GM12873 (cell line): ENCODE measurements around the gene DHX15.

Source experiments
- TF ChIP-seq, protein P1 (sequence below): IDR thresholded peaks from 2 replicates; pipeline ENCODE4 v1.5.1; 2012; ENCODE audit warnings: low read depth, mild to moderate bottlenecking, moderate library complexity, low read length, control low read depth; ENCODE audit not compliant: insufficient read depth; ENCODE audit errors: missing control alignments

The DHX15 gene

DNA sequence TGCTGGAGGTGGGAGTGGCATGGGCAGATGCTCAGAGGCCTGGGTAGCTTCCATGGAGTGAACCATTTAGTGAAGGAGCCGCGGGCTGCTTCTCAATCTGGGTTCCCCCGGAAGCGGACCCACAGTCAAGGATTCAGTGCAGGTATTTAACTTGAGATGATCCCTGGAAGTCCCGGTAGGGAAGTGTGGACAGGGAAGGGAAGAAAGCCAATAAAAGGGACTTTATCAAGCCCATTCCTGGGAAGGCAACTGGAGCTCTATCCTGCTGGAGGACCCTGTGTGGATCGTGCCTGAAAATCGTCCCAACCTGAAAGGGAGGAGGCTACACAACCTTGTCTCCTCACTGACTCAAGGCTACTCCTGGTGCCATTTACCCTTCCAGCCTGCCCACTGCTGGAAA lies 76.9 kb downstream of the DHX15 start:
- TF ChIP-seq, protein P1, sequence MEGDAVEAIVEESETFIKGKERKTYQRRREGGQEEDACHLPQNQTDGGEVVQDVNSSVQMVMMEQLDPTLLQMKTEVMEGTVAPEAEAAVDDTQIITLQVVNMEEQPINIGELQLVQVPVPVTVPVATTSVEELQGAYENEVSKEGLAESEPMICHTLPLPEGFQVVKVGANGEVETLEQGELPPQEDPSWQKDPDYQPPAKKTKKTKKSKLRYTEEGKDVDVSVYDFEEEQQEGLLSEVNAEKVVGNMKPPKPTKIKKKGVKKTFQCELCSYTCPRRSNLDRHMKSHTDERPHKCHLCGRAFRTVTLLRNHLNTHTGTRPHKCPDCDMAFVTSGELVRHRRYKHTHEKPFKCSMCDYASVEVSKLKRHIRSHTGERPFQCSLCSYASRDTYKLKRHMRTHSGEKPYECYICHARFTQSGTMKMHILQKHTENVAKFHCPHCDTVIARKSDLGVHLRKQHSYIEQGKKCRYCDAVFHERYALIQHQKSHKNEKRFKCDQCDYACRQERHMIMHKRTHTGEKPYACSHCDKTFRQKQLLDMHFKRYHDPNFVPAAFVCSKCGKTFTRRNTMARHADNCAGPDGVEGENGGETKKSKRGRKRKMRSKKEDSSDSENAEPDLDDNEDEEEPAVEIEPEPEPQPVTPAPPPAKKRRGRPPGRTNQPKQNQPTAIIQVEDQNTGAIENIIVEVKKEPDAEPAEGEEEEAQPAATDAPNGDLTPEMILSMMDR, result no peak

DNA sequence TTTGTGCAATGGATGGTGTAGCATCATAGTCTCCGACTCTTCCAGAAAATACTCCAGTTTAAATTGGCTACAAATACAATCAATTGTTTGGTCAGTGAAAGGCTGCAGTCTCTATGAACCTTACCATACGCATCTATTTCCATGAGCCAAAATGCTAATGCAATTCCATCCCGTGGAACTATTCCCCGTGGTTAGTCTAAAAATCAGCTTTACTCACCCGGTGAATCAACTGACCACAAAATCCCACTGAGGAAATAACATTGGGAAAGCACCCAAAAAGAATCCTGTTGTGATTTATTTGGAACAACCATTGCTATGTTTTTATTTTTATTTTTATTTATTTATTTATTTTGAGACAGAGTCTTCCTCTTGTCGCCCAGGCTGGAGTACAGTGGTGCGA lies 87.1 kb downstream of the DHX15 start:
- TF ChIP-seq, protein P1, result no peak

DNA sequence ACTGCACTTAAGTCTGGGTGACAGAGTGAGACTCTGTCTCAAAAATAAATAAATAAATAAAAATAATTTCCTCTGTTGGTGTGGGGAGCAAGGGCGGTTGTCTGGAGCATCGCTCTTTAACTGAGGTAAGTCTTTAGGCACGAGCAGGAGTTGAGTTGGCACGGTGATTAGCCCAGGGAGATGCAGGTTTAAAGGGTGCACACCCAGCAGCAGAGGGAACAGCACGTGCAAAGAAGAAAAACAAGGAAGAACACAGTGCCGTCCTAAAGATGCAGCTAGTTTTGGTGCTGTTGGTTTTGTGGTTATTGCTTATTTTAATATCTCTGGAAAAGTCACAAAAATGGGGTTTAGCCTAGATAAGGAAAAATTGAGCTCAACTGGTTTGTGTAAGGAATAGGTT lies 87.8 kb downstream of the DHX15 start:
- TF ChIP-seq, protein P1, result no peak

DNA sequence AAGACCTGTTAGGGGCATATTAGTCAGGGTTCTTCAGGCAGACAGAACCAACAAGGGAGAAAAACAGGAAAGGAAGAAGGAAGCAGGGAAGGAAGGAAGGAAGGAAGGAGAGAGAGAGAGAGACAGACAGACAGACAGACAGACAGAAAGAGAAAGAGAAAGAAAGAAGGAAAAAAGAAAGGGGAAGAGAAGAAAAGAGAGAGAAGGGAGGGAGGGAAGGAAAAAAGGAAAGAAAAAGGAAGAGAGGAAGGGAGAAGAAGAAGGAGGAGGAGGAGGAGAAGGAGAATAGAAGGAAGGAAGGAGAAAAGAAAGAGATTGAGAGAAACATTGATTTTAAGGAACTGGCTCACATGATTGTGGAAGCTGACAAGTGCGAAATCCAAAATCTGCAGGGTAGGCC lies 89.0 kb downstream of the DHX15 start:
- TF ChIP-seq, protein P1, result no peak

DNA sequence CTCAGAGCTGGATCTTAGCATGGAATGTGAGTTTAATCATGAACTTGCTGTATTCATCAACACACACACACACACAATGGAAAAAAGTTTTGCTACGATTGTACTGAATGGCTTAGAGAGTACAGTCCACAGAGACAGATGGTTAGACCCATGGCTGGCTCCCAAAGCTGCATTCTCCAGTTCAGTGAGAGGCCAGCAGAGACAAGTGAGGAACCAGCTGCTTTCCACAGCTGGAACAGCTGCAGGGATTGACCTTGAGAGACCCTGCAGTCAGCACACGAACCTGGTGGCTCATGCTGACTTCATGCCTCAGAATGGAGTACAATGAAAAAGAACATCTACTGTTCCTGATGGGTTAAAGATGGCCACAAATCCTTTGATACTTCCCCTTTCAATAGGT lies 94.5 kb downstream of the DHX15 start:
- TF ChIP-seq, protein P1, result no peak

DNA sequence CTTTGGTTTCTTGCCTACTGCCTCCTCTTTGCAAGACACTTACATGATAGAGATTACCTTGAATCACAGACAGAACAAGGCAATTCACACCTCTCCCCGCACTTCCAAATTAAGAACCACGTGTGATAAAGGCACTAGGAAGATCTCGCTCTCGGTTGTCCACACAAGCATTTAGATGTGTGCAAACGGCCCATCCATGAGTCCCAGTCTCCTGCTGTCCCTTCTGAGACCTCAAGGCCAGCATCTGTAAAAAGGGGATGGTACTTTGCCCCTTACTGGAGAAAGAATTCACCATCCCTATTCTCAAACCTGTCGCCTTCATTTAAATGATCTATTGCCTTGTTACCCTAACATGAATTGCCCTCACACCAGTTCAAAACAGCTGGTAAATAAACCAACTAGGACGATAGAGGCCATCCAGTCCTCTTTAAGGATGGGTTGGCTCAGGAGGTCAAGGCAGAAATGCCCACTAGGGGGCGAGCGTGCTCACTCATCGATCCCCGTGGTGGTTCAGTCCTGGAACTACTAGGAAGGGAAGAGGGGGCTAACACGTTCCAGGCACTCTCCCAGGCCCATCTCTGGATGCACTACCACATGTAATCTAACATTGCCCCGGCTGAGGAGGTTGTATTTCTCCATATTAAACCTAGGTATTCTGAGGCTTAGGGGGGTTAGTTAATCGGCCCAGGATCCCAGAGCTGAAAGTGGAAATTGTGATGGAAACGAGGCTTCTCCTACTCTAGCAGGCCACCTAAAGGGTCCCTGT lies 95.8 kb downstream of the DHX15 start:
- TF ChIP-seq, protein P1, result peak; percentile 94

DNA sequence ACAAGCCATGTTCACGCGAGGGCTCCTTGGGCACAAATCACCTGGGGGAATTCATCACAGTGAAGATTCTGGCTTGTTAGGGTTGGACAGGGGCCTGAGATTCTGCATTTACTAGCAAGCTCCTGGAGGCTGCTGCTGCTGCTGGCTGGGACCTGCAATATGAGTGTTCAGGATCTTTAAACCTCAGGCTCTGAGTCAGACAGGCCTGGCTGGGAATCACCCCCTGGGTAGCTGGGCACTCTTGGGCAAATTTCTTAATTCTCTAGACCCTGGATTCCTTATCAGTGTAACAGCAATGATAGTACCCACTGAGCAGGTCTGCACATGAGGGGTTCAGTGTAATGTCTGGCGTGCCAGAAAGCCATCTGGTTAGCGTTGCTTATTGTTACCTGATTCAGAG lies 101.5 kb downstream of the DHX15 start:
- TF ChIP-seq, protein P1, result no peak
